A673 (cell line): ENCODE results near the gene CACNA2D1. TPM values are rescaled to one million over a fixed set of nuclear protein-coding genes. Genes with fewer than 3 reads are reported as not detected.

Experiments used
- BruUV-seq: library from RNA; stranded (reverse); fragments of 400-500 nt; replicated peaks from 2 replicates; lab custom pipeline; 2021; lab: Mats Ljungman, UMichigan
- CTCF ChIA-PET: fragments of 300-600 bp; sonication (Branson Sonifier 250); formaldehyde crosslinking; loops from one replicate; lab custom pipeline; 2022; ENCODE audit warnings: antibody characterized with exemption; lab: Charles Lee
- POLR2A ChIA-PET: fragments of 300-600 bp; sonication (Branson Sonifier 250); formaldehyde crosslinking; loops from one replicate; lab custom pipeline; 2022; ENCODE audit warnings: antibody characterized with exemption; ENCODE audit not compliant: low non-redundant PET; lab: Charles Lee
- DNase-seq: peaks from one replicate; pipeline ENCODE4 v3.0.0-alpha.2; 2015; ENCODE audit warnings: low spot score
- H3K27ac ChIP-seq: fragments of 200-600 bp; sonication (generic); 2 replicates; pipeline ENCODE4 v1.5.1; 2016; ENCODE audit warnings: mixed run types, low read depth, mild to moderate bottlenecking, mixed read lengths, antibody characterized with exemption, low read length; ENCODE audit not compliant: poor library complexity, severe bottlenecking
- H3K27me3 ChIP-seq: fragments of 200-600 bp; sonication (generic); replicated peaks from 2 replicates; pipeline ENCODE4 v1.6.1; 2017; ENCODE audit warnings: mixed run types, low read depth, mild to moderate bottlenecking, mixed read lengths, antibody characterized with exemption, low read length; ENCODE audit not compliant: insufficient read depth, poor library complexity
- H3K36me3 ChIP-seq: fragments of 200-600 bp; sonication (generic); 2 replicates; pipeline ENCODE4 v1.6.1; 2016; ENCODE audit warnings: mixed run types, mild to moderate bottlenecking, mixed read lengths, antibody characterized with exemption, low read length; ENCODE audit not compliant: insufficient read depth, poor library complexity, severe bottlenecking
- H3K4me1 ChIP-seq: fragments of 200-600 bp; sonication (generic); 2 replicates; pipeline ENCODE4 v1.6.1; 2017; ENCODE audit warnings: mixed run types, mild to moderate bottlenecking, mixed read lengths, antibody characterized with exemption, low read length; ENCODE audit not compliant: insufficient read depth, poor library complexity, severe bottlenecking
- H3K4me3 ChIP-seq: fragments of 200-600 bp; sonication (generic); 2 replicates; pipeline ENCODE4 v1.5.1; 2016; ENCODE audit warnings: low read depth, mixed run types, mild to moderate bottlenecking, mixed read lengths, low read length; ENCODE audit not compliant: poor library complexity, severe bottlenecking
- H3K9me3 ChIP-seq: fragments of 200-600 bp; sonication (generic); 2 replicates; pipeline ENCODE4 v1.6.1; 2016; ENCODE audit warnings: mixed run types, low read depth, mild to moderate bottlenecking, mixed read lengths, antibody characterized with exemption, low read length; ENCODE audit not compliant: poor library complexity, severe bottlenecking
- EZH2 ChIP-seq: fragments of 200-600 bp; sonication (generic); IDR thresholded peaks from 2 replicates; pipeline ENCODE4 v1.6.1; 2017; ENCODE audit warnings: borderline replicate concordance, low read depth, mild to moderate bottlenecking, mixed read lengths, antibody characterized with exemption, low read length; ENCODE audit not compliant: poor library complexity, severe bottlenecking
- intact Hi-C: fragments of 100-400 bp; cut with micrococcal nuclease; formaldehyde crosslinking; loops from one replicate; pipeline ENCODE4 v1.10.0; 2022; ENCODE audit not compliant: unreplicated experiment
- total RNA-seq: library from RNA; stranded (reverse); gene quantifications from 2 replicates; pipeline ENCODE4 v1.2.3, GENCODE V29; 2021
- TF ChIP-seq, protein P1 (sequence below): fragments of 300-800, 200-600 bp; sonication (generic); conservative IDR thresholded peaks from 2 replicates; pipeline ENCODE4 v1.5.1; 2017; ENCODE audit warnings: low read depth, mild to moderate bottlenecking, antibody characterized with exemption, low read length, moderate library complexity, mixed read lengths

CACNA2D1 gene
- total RNA-seq, 1 experiment from 2014 or later: 49.1 TPM

DNA sequence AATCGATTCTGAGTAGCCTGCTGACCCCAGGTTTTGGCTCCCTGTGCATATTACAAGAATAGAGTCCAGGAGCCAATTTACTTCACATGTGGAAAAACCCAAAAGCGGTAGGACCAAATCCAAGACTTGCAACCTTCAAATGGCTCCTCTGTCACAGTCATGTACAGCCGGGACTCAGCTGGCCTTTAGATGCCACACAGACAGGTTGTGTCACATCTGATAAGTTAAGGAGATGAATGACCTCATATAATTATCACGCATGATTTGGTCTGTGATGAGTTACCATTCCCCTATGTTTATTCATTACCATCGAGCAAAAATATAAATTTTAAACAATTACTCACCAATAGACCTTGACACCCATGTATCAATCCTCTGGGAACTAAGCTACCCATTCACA, 14.2 kb downstream of the CACNA2D1 start:
- BruUV-seq: no TSS peak

DNA sequence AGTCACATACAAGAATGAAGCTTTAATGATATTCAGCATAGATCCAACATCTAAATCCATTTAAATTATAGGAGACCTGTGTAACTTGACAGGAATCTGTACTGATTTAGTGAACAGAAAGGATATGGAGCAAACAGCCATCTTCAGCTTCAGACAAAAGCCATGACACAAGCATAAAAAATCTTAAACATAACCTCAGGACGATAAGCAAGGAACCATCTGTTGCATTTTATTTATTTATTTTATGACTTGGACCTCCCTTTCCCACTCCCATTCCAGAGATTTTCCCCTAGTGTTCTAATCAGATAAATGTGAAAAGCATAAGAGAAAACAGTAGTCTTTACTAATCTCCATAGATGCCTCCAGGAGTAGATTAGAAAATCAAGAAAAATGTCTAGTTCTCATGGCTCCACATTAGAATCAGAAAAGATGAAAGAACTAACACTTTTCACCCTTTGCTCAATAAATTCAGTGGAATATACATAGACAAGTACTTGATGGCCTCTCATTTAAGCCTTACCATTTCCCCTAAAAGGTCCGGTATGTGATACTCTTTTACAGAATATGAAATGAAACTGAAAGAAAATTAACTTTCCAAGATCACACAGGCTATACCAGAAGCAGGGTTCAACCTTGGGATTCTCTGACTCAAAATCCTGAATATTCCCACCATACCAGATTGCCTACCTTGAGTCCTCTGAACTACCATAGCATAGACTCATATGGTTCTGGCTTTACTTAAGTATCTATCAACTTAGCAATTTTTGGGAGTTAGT, 15.2 kb downstream of the CACNA2D1 start:
- POLR2A ChIA-PET: no interaction called here
- intact Hi-C loops: no loop called here
- no peaks in the 10 kb centered on the region for H3K36me3 ChIP-seq
- H3K4me1 ChIP-seq: no peaks in the 10 kb centered on the region
- no peak overlapping the region for H3K27ac ChIP-seq
- no peak for DNase-seq
- no TSS peak for BruUV-seq
- H3K27me3 ChIP-seq: no peaks in the 10 kb centered on the region
- no peak overlapping the region for H3K4me3 ChIP-seq
- no peaks in the 10 kb centered on the region for H3K9me3 ChIP-seq
- CTCF ChIA-PET: no interaction called here
- no peak for TF ChIP-seq EZH2
- TF ChIP-seq, protein P1, sequence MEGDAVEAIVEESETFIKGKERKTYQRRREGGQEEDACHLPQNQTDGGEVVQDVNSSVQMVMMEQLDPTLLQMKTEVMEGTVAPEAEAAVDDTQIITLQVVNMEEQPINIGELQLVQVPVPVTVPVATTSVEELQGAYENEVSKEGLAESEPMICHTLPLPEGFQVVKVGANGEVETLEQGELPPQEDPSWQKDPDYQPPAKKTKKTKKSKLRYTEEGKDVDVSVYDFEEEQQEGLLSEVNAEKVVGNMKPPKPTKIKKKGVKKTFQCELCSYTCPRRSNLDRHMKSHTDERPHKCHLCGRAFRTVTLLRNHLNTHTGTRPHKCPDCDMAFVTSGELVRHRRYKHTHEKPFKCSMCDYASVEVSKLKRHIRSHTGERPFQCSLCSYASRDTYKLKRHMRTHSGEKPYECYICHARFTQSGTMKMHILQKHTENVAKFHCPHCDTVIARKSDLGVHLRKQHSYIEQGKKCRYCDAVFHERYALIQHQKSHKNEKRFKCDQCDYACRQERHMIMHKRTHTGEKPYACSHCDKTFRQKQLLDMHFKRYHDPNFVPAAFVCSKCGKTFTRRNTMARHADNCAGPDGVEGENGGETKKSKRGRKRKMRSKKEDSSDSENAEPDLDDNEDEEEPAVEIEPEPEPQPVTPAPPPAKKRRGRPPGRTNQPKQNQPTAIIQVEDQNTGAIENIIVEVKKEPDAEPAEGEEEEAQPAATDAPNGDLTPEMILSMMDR: no peak

More for the DNA sequence above, 14.2 kb downstream of the CACNA2D1 start:
- H3K4me1 ChIP-seq: no peaks in the 10 kb centered on the region
- ChIA-PET CTCF (no interaction called here), POLR2A (no interaction called here)
- no peak overlapping the region for H3K4me3 ChIP-seq
- H3K36me3 ChIP-seq: no peaks in the 10 kb centered on the region
- TF ChIP-seq, protein P1: no peak
- TF ChIP-seq EZH2: no peak
- H3K9me3 ChIP-seq: no peaks in the 10 kb centered on the region
- DNase-seq: no peak
- H3K27ac ChIP-seq: no peak overlapping the region
- intact Hi-C loops: no loop called here
- no peaks in the 10 kb centered on the region for H3K27me3 ChIP-seq

DNA sequence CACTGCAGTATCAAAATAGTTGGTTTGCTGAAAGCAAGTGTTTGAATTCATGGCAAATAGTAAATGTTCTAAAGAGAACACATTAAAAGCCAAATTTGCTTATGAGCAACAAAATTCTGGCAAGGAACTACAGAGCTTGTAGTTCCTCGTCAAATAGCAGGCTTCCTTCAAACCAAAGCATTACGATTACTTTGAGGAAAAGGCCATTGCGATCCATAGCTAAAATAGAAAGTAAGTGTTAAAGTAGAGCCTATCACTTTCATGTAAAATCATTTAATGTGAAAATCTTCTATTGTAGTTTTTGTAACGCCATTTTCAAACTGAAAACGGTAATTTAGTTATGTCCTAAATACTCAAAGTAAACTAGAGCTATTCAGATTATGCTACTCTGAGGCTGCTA, 20.1 kb downstream of the CACNA2D1 start:
- no peak for TF ChIP-seq EZH2
- TF ChIP-seq, protein P1: no peak
- no peaks in the 10 kb centered on the region for H3K36me3 ChIP-seq
- no peaks in the 10 kb centered on the region for H3K9me3 ChIP-seq
- H3K27me3 ChIP-seq: no peaks in the 10 kb centered on the region
- ChIA-PET POLR2A (no interaction called here), CTCF (no interaction called here)
- H3K4me1 ChIP-seq: no peaks in the 10 kb centered on the region
- DNase-seq: no peak
- BruUV-seq: no TSS peak
- H3K4me3 ChIP-seq: no peak overlapping the region
- no peak overlapping the region for H3K27ac ChIP-seq
- intact Hi-C loops: no loop called here
